HG03439 (cell line): ENCODE results near the gene TSPAN11.
"Not testable (repeated sequence)": the region's sequence is repeated elsewhere in the genome, so short reads cannot be mapped to it uniquely, and the experiment has no call there.

Experiments used
- ATAC-seq: cut with Tn5 transposase; IDR thresholded peaks from one replicate; pipeline ENCODE4 v1.9.1; 2021; ENCODE audit warnings: mild to moderate bottlenecking, moderate library complexity; ENCODE audit not compliant: unreplicated experiment

The TSPAN11 gene

DNA sequence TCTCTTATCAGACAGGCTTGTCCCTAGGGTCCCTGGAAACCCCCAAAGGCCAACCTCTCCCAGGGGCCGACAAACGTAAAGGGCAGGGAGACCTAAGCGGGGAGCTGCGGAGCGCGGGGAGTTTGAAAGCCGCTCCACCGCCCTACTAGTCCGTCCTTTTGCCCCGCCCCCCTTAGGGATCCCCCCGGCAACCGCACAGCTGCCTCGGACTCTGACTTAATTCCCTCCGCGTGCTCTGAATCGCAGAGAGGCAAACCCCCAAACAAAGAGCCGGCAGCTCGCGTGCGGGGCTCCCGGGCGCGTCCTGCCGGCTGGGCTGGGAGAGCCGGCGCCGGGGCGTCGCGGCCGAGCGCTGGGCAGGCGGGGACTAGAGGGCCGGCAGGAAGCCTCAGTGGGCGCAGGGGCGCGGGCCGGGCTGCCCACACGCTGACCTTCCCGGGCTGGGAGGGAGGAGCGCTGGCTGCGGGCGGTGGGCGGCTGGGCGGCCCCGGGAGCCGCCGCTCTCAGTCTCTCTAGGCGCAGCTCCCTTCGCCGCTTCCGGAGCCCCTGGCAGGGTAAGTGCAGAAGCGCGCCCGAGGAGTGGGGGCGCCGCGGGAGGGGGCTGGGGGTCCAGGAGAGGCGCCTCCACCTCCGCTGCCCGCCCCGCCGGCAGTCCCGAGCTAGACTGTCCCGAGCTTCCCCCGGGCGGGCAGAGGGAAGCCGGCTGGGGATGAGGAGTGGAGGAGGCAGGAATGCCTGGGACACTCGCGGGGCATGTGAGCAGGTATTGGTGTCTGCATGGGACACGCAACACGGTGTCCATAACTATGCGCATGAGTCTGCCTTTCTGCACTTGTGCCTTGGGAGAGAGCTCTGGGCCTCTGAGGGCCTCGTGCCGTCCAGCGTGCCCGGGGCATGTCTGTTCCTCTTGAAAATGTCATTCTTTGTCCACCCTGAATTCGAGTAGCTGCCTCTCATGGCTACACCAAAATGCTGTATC lies at the start of gene TSPAN11:
Gene TSPAN11, plus strand, starts transcription at position 506 of the 979 bp plus-strand sequence. CDS start 27,244 bp downstream, outside the sequence.
- no peak for ATAC-seq

GRCh38 chr12:30877105-30877875 lies 49.3 kb upstream of the TSPAN11 start:
- no peak for ATAC-seq

DNA sequence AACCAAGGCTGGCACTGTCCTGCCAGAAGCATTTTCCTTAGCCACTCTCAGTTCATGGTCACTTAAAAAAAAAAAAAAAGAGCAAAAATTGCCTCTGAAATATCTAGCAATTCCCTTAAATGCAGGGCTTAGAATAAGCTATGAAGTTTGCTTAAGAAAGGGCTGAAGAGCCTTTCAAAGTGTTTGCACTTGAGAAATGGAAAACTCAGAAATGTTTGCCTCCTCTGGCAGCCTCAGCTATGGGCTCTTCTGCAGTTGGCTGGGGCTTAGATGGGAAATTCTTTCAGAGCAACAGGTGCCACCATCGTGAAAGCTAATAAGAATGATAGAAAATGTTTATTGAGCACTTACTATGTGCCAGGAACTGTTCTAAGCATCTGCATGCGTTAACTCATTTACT lies 48.5 kb upstream of the TSPAN11 start:
- no peak for ATAC-seq

DNA sequence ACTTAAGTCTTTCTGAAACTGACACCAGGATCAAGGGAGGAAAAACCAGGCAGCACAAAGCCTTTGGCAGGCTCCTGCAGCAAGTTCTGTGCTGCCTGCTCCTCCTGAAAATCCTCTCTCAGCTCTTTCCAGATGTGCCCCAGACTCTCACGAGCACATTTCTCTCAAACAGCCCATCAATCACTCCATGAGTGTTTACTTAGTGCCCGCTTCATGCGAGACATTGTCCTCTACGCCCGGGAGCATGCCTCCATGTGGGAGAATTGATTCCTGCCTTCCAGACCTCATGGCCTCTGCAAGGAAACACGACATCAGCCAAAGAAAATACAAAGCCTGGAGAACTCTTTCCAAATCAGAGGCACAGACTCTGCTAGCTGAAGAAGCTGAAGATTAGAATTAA lies 46.5 kb upstream of the TSPAN11 start:
- no peak for ATAC-seq

GRCh38 chr12:30880813-30881212 lies 45.7 kb upstream of the TSPAN11 start:
- ATAC-seq: no peak

DNA sequence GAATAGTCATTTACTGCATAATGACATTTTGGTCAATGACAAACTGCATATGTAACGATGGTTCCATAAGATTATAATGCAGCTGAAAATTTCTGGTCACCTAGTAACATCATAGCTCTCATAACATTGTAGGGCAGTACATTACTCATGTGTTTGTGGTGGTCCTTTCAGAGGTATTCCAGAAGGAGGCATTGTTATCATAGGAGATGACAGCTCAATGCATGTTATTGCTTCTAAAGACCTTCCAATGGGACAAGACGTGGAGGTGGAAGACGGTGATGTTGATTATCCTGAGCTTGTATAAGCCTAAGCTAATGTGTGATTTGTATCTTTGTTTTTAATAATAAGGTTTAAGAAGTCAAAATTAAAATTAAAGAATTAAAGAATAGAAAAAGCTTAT lies 43.8 kb upstream of the TSPAN11 start:
- no peak for ATAC-seq

GRCh38 chr12:30884799-30885198 lies 41.7 kb upstream of the TSPAN11 start:
- no peak for ATAC-seq

- ATAC-seq: no peak
Observed at GRCh38 chr12:30885321-30885720, 41.2 kb upstream of the TSPAN11 start.

GRCh38 chr12:30887226-30887625 lies 39.3 kb upstream of the TSPAN11 start:
- ATAC-seq: no peak

DNA sequence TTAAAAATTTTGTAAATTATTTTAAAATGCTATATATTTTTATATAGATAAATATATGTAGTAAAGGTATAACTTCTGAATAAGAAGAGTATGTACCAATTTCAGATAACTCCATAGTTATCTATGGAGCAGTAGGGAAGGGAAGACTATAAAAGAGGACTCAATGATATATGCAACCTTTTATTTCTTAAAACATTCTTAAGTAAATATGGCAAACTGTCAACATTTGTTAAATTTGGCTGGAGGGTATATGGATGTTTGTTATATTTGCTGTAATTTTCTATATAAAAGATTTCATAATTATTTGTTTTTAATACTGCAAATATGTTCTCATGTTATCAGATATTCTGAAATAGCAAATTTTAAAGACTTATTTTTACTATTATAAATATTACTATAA lies 38.3 kb upstream of the TSPAN11 start:
- no peak for ATAC-seq

DNA sequence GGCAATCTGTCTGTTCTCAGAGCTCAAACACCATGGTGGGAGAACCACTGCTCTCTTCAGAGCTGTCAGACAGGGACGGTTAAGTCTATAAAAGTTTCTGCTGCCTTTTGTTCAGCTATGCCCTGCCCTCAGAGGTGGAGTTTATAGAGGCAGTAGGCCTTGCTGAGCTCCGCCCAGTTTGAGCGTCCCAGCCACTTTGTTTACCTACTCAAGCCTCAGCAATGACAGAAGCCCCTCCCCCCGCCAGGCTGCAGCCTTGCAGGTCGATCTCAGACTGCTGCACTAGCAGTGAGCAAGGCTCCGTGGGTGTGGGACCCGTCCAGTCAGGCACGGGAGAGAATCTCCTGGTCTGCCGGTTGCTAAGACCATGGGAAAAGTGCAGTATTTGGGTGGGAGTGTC lies 32.0 kb upstream of the TSPAN11 start:
- ATAC-seq: not testable (repeated sequence)

DNA sequence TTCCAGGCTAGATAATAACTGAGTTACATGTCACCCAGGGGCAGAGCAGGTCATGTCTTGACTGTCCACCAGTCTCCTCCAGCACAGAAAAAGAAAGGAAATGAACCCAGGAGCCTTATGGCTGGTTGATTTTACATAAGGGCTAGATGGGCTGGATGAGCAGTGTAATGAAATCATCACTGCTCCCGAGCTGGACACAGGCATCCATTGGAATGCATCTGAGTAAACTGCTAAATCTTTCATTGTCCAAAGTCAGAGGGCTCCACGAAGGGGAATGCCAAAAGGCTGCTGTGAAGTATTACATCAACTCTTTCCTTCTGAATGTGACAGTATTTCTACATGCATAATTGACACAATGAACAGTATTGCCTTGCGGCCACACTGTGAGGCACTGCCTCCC lies 30.1 kb upstream of the TSPAN11 start:
- ATAC-seq: no peak

GRCh38 chr12:30898846-30899245 lies 27.7 kb upstream of the TSPAN11 start:
- no peak for ATAC-seq

DNA sequence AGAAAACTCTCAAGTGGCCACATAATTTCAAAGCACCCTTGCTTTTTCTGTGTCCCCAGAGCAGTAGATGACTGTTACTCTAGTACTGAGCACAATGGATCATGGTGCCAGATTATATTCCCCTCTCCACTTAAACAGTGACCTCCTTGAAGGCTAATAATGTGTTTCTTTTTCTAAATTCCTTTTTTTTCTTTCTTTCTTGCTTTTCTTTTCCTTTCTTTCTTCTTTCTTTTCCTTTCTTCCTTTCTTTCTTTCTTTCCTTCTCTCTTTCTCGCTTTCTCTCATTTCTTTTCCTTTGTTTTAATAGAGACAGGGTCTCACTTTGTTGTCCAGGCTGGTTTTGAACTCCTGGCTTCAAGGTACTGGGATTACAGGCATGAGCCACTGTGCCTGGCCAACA lies 26.2 kb upstream of the TSPAN11 start:
- no peak for ATAC-seq

DNA sequence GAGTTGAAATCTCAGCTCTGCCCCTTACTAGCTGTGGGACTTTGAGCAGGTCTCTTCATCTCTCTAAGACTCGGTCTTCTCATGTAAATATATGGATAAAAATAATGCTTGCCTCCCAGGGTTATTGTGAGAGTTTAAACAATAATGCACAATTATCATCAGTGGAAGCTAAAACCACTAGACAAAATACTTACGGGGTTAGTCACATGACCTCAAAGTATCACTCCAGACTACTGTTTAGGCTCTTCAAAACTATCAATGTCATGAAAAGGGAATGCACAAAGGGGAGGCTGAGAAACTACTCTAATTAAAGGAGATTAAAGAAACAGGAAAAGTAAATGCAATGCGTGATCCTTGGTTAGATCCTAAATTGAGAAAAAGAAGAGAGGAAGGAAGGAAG lies 24.5 kb upstream of the TSPAN11 start:
- no peak for ATAC-seq

DNA sequence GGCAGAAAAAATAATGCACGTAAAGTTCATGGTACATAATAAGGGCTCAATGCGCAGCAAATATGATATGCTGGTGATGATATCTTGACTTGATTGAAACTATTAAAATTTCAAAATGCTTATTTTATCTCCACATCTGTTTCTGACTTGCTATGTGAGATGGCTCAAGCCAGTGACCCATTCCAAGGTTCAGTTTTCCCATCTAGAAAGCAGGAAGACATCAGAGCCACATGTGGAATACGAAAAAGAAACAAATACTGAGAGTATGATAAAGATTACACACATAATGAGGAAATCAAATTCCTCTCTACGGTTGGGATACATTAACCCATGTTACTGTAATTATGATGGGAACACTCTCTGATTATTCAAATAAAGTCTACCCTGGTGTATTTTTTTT lies 24.0 kb upstream of the TSPAN11 start:
- ATAC-seq: no peak

GRCh38 chr12:30905463-30906009 lies 21.0 kb upstream of the TSPAN11 start:
- ATAC-seq: no peak

DNA sequence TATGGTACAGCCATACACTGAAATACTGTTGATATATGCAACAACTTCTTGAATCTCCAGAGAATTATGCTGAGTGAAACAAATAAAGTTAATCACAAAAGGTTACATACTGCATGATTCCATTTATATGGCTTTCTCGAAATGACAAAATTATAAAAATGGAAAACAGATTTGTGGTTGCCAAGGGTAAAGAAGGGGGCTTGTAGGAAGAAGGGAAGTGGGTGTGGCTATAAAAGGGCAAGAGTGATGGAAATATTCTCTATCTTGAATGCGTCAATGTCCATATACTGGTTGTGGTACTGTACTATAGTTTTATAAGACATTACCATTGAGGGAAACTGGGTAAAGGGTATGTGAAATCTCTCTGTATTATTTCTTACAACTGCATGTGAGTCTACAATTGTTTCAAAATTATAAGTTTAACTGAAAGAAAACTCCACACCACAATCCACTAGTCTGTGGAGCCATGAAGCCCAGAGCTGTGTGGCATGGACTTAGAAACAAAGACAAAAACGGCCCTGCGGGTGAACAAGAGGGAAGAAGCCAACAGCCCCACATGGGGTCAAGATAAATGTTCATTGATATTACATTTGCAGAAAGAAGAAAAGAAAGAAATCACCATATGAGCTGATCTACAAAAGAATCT lies 18.3 kb upstream of the TSPAN11 start:
- ATAC-seq: no peak

DNA sequence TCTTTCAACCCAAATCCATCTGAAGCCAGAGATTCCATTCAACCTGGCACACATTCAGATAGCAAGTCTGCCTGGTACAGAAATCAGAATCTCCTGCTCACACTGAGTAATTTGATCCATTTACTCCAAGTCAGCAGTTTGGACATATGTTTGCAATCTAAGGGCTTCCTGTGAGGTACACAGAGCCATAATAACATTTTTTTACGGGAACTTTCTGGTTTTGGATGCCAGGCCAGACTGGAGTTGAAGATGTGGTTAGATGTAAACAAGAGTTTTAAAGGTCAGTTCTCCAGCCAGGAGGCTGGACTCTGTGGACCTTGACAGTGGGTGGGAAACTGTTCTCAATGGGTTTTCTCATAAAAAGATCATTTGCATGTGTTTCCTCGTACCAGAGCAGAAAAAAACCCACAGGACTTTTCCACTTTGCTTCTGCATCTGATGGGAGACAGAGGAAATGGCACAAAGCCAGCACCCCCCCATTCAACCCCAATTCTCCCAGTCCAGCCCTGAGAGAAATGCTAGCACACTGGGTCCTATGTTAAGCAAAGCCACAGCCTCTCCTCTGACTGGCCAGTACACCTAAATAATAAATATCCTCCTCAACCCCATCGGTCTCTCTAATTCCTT lies 17.7 kb upstream of the TSPAN11 start:
- no peak for ATAC-seq

DNA sequence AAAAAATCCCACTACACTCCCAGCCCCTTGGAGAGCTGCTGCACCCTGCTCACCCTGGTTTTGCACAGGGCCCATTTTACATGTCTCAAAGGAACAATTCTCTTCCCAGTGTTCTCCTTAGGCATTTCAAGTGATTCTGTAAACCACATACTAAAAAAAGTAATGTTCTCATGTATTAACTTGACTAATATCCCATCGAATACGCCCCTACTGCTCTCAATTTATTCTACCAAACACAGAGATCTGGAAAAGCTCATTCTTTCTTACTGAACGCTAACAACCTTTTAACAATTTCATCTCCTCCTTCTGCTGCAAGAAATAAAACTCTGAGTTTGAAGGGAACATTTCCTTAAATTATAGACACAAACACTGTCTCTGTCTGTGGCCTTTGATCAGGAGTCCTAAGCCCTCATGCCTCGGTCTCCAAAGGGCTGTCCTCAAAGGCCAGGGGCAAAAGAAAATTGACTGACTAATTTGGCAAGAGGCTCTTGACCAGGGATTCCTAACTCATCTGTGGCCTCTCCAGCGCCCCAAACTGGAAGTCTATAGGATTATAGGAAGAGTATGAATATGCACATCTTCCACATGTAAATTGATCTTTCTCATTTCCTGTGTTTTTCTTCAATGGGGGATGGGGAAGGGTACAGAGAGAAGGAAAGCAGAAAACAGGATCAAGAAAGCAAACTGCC lies 17.1 kb upstream of the TSPAN11 start:
- no peak for ATAC-seq
